Brain pericyte (primary cell): Measurements from ENCODE around the gene TMEM178B.

Experiments used
- DNase-seq: peaks from one replicate; pipeline ENCODE4 v3.0.0-alpha.2; 2012; ENCODE audit warnings: low read depth, low spot score

TMEM178B gene

GRCh38 chr7:141427134-141427533, 353.3 kb downstream of the TMEM178B start:
- no peak for DNase-seq

DNA sequence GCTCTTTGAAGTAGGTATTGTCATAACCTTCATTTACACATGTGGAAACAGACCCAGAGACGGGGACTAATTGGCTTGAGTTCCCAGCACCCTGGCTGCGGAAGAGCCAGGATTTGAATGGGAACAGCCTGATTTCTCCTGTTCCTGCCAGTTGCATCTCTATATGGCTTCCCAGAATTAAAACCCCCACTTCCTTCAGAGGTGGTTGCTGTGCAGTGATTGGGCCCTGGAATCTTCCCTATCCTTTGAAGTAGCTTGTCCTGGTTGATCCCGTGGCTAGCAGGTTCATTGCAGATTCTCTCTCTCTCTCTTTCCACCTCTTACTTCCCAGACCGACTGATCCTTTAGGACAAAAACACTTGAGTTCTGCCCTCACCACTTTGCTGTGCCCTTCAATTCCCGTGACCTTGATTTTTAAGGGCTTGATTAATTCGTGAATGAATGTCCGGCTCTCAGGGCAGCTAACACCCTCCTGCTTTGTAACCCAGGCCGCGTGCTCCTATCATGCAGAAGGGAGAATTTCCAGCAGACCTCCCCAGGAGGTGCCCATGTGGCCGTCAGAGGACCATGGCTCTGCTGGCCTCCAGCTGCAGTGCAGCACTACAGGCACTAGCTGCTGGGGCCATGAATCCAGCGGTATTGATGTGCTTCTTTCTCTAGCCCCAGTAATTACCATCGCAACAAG, 356.7 kb downstream of the TMEM178B start:
- no peak for DNase-seq

DNA sequence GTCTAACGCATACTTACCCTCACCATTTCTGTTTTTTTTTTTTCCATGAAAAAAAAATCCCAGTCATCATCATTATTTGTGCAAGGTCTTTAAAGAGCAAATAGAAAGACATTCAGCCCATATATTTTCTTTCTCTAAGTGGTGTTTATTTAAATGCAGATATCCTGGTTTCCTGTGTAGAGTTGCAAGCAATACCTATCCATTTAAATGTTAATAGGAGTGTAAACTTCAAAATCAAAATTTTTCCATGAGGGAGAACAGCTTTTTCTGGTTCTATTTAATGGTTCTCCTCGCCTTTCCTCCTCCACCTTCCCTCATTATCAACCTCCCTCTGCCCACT, 357.2 kb downstream of the TMEM178B start:
- DNase-seq = no peak

GRCh38 chr7:141431711-141432110, 357.8 kb downstream of the TMEM178B start:
- no peak for DNase-seq

DNA sequence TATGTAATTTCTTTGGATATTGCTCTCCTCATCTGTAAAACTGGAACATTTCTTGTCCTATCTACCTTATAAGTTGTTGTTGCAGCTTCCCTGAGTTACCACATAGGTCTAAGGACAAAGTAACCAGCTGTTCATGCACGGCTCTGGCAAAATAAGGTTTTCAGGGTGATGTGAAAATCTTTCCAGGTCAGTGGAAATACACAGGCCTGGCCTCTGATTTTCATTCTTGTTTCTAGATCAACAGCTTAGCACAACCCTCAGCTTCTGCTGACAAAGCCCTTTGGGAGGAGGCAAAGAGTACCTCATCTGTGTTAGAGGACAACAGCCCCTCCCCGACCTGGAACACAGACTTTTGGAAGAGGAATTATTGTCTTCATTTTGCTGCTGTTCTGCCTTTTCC, 359.8 kb downstream of the TMEM178B start:
- DNase-seq = no peak

GRCh38 chr7:141436139-141436538, 362.3 kb downstream of the TMEM178B start:
- no peak for DNase-seq

GRCh38 chr7:141436575-141437075, 362.8 kb downstream of the TMEM178B start:
- DNase-seq = no peak

GRCh38 chr7:141439164-141439563, 365.3 kb downstream of the TMEM178B start:
- DNase-seq = no peak

GRCh38 chr7:141439776-141440175, 365.9 kb downstream of the TMEM178B start:
- no peak for DNase-seq

- DNase-seq = no peak
Measured at GRCh38 chr7:141441837-141442627, 368.2 kb downstream of the TMEM178B start.

GRCh38 chr7:141442781-141443180, 368.9 kb downstream of the TMEM178B start:
- no peak for DNase-seq

GRCh38 chr7:141444961-141445360, 371.1 kb downstream of the TMEM178B start:
- DNase-seq = no peak

GRCh38 chr7:141451232-141451631, 377.4 kb downstream of the TMEM178B start:
- no peak for DNase-seq

DNA sequence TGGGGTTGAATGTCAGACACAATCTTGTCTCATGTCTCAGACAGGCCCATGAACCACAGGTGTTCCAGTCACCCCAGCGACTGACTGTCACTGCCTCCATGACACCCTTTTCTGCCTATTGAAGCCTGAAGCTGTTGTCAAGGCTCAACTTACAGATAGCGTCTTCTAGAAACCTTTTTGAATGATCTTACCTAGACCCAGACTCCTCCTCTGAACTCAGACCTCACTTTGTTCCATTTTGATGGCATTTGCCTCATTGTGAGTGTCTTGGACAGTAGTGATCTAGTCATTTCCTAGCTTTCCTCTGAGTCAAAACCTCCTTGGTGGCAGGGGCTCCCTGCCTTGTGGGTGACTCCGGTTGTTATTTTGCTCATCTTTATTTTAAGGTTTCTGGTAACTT, 379.0 kb downstream of the TMEM178B start:
- no peak for DNase-seq

GRCh38 chr7:141454338-141454737, 380.5 kb downstream of the TMEM178B start:
- DNase-seq = no peak

GRCh38 chr7:141455723-141456122, 381.9 kb downstream of the TMEM178B start:
- DNase-seq = no peak

DNA sequence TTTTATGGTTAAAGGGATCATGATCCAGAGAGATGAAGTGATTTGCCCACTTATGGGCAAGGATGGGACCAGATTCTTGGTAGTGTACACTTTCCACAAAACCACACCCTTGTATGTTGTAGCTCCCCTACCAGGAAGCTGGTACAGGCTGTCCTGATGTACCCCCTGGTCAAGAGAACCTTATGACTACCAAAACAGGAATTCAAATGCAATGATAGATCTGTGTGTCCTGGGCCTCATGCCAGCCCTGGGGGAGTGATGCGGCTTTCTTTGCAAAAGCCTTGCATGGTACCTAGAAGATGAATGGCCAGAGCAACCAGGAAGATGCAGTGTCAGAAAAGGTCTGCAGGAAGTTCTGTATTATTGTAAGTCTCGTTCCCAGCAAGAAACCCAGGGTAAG, 382.4 kb downstream of the TMEM178B start:
- no peak for DNase-seq

- DNase-seq = no peak
Measured at GRCh38 chr7:141456711-141457110, 382.8 kb downstream of the TMEM178B start.

DNA sequence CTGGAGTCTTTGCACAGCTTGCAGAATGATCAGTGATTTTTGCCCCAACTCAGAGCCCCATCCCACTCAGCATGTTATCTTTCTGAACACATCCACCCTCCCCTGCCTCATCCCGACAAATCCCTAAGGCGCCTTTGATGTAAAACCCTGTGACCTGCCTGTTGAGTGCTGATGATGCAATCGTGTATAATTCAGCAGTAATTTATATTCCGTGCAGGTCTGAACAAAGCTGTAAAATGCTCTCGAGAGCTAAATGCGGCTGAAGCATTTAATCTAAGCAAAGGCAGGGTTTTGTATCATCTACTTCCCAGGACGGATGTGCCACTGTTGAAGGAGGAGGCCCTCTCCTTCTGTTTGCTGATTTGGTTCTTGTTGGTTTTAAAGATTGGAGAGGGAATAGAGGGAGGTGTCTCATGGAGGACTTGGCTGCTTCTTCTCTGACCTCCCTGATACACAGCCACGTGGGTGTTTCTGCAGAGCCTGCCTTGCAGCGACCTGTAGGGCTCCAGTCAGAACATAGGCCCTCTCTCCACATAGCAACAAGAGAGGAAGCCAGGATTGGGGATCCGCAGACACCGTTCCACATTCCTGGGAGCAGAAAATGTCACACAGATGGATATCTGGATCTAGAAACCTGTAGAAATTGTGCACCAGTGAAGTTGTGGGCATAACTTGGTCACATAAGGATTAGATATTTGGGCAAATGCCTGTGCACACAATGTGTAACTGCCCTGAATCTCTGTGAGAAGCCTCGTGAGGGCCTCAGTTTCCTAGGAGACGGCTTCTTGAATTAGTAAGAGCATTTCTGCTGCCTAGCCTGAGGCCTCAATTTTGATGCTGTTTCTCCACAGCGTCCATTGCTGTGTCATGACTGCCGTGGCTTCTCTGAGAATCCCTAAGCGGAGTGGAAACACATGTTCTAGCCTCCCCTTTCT, 387.2 kb downstream of the TMEM178B start:
- DNase-seq = no peak

DNA sequence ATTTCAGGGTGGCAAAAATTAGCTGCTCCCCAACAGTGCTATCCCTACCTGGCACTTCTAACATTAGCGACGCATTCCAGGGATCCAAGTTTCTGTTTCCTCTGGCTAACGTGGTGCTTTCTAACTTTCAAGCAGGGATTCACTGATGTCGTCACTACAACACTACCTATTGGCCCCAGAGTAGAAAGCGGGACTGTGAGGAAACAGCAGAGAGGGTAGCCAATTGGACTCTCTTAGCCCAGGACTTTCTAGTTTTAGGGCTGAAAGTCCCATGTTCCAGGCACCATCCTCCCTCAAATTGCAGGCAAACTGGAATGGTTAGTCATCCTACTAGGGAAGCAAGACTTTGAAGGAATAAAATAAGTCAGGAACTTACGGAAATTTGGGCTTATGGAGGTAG, 388.1 kb downstream of the TMEM178B start:
- no peak for DNase-seq

DNA sequence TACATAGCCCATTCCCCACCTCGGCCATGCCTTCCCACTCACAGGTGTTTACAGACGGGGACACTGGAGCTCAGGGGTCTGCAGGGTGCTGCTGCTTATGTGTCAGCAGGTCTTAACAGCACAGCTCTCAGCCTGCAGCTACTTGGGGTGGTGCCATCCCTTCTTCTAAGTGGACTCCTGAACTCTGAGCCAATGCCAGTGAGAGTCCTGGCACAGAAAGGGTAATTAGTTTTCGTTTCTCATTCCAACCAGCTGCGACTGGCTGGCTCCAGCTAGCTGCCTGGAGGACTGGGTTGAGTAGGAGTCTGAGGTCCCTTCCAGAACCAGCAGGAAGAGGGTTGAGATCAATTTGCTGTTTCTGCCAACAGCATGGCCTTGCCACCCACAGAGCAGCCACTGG, 389.1 kb downstream of the TMEM178B start:
- DNase-seq = no peak

- no peak for DNase-seq
Measured at GRCh38 chr7:141463986-141464385, 390.1 kb downstream of the TMEM178B start.
